ENCODE results near the gene SIRPB1.
"Not testable (repeated sequence)": the region's sequence is repeated elsewhere in the genome, so short reads cannot be mapped to it uniquely, and the experiment has no call there.

SIRPB1 gene

DNA sequence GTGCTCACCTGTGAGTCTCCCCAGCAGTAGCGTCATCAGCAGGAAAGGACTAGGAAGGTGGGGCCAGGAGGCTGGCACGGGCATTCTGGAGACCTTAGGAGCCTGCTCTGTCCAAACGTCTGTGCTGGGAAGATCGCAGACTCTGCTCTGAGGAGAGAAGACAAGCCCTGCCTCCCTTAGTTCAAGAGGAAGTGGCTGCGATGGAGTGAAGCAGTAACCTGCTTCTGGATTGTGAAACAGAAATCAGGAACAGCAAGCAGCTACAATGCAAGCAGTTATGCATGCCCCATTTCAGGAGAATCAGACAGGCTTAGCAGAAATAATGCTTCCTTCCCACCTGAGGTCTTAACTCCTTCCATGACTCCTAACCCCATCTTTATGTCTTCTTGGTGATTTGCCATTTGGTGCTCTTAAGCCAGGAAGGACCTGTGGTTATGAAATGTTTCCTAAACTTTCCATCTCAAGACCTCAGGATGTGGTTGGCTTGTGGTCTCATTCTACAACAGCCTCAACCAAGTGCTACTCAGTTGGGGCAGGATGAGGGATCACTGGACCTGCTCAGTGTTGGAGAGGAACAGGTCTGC is at the start of gene SIRPB1:
TSS of gene SIRPB1 (minus strand) at position 149 of the 584 bp plus-strand sequence. CDS start at position 84, 65 bp downstream.
- peak; percentile 30 for DNase-seq

- DNase-seq, result no peak
These were observed 49.5 kb upstream of the SIRPB1 start for GRCh38 chr20:1669304-1669703.

DNA sequence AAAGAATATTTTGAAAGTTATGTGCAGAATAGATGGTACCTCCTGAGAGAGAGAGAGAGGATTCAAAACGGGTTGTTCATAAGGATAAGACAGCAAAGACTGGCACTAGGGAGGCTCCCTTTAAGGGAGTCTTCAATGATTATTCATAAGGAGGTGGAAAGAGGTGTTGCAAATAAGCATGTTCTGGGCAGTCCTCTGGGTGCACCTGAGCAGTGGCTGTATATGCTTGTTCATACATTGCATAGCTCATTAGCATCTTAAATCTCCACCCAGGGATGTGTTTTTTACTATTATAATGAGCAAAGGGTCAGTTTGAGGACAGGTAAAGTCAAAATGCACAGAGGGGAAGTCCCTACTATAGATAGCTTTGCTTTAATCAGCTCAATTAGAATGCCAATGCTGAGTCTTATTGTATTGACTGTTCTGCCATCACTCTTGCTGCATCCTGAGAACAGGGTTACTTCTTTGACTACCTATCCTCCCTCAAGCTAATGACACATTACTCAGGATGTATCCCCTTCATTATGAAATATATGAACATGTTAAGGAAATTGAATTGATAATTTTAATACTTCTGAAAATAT is 47.8 kb upstream of the SIRPB1 start:
- no peak for DNase-seq

DNA sequence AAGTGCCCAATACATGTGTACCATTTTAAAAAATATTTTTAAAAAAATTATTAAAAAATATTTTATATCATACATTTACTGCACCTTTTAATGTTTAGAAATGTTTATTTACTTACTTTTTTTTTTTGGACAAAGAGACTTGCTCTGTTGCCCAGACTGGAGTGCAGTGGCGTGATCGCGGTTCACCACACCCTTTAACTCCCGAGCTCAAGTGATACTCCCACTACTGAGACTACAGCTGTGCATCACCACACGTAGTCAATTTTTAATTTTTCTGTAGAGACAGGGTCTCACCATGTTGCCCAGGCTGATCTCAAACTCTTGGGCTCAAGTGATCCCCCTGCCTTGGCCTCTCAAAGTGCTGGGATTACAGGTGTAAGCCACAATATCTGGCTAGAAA is 47.0 kb upstream of the SIRPB1 start:
- no peak for DNase-seq

- DNase-seq, result no peak
These were observed 45.5 kb upstream of the SIRPB1 start for GRCh38 chr20:1665345-1665744.

DNA sequence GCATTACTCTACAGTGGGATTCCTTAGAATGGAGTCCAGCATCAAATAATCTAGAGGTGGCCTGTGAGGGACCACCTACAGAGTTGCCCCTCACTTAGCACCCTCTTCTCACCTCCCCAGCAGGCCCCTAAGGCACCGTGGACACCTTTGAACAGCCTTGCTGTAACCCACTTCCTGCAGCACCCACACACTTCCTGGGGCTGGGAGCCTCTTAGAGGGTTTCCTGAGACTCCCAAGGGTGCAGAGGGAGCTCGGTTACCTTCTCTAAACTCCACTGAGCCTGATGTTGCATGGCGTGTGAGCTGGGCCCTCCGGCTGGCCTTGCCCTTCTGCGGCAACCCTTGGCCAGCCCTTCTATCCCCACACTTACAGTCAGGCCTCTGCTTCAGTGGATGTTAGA is 45.1 kb upstream of the SIRPB1 start:
- peak; percentile 68 for DNase-seq

DNA sequence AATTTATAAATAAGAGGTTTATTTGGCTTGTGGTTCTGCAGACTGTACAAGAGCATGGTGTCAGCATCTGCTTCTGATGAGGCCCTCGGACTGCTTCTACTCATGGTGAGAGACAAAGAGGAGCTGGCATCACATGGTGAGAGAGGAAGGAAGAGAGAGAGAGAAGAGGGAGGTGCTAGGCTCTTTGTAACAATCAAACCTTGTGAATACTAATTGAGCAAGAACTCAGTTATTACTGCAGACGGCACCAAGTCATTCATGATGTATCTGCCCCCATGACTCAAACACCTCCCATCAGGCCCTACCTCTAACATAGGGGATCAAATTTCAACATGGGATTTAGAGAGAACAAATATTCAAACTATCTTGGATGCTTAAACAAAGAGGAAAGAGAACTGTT is 44.1 kb upstream of the SIRPB1 start:
- peak; percentile 43 for DNase-seq

DNA sequence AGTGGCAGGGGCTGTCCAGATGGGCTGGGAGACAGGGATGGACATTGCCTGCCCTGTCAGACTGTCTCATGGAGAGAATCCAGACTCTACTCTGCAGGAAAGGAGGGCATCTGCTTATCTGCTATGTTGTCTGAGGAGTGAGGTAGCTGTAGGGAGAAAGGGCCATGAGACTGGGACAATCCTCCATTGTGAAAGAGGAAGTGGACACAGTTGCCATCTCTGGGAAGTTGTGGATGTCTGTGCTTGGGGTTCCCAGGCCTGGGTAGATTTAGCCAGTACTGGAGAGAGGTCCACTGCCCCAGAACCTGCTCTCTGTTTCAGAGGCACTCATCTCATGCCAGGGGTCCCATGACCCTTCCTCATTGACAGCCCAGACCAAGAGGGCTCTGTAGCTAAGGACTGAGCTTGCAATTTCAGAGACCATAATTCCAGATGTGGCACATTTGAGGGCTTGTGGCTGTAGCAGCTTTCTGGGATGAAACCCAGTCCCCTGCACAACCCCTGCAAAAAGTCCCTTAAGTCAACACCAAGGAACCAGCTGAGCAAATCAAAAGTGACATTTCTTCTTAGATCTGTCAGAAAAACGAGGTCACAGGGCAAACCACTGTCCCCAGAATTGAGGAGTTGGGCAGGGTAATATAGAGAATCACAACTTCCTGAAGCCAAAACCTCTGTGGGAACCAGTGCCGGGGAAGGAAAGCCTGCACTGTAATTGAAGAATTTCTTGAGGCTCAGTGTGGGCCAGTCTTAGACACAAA is 41.9 kb upstream of the SIRPB1 start:
- DNase-seq, result peak; percentile 40

- DNase-seq, result peak; percentile 65
These were observed 40.4 kb upstream of the SIRPB1 start for GRCh38 chr20:1660246-1660645.

GRCh38 chr20:1657556-1658334 is 37.9 kb upstream of the SIRPB1 start, which contains the start of gene SIRPG:
SIRPG (minus strand) TSS chr20:1657779; CDS start chr20:1657714, 65 bp downstream.
- peak; percentile 53 for DNase-seq

DNA sequence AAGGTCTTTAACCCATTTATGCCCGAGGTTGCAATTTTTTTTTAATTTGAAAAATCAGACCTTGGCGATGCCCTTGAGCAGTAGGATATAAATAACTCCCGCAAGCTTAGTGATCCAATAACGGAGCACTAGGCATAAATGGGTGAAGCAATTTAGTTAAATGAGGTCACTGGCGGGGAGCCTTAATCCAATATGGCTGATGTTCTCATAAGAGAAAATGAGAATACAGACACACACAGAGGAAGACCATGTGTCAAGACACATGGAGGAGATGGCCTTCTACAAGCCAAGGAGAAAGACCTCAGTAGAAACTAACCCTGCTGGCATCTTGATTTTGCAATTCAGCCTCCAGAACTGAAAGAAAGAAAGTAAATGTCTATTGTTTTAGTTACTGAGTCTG is 37.0 kb upstream of the SIRPB1 start:
- no peak for DNase-seq

DNA sequence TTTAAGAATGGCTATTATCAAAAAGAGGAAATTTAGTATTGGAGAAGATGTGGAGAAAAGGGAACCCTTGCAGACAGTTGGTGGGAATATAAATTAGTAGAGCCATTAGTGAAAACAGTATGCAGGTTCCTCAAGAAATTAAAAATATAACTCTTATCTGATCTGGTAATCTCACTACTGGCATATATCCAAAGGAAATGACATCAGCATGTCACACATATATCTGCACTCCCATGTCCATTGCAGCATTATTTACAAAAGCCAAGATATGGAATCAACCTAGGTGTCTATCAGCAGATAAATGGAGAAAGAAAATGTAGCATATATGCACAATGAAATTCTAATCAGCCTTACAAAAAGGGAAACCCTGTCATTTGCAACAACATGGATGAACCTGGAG is 35.2 kb upstream of the SIRPB1 start:
- DNase-seq, result peak; percentile 64

DNA sequence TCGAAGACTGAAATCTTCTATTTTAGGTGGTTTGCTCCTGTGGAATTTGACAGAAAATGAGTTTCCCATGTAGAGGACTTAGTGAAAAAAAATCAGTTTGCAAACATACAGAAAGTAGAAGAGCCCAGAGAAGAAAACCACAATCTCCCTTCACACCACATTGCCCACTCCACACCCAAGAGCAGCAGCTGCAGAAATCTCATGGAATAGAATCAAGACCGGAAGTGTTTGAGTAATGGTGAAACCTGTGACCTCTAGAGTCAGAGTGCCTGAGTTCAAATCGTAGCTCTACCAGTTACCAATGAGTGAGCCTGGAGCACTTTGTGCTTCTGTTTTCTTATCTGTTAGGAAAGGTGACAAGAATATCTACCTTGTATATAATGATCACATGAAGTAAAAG is 33.2 kb upstream of the SIRPB1 start:
- no peak for DNase-seq

DNA sequence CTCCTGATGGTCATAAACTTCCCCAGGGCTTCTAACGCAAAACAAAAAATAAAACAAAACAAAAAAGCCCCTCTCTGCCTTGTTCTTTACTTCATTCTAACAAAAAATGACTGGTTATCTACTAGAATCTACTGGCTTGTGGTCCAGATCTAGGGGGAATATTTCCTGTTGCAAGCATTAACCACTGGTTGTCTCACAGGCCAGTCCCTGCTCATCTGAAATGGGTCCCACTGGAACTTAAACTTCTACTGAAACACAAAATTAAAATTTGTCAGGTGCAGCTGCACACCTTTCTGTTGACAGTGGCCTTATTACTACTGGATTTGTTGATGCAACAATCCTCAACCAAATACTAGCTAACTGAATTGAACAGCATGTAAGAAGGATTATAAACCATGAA is 32.3 kb upstream of the SIRPB1 start:
- DNase-seq, result no peak

GRCh38 chr20:1651268-1652058 is 31.7 kb upstream of the SIRPB1 start:
- DNase-seq, result no peak

DNA sequence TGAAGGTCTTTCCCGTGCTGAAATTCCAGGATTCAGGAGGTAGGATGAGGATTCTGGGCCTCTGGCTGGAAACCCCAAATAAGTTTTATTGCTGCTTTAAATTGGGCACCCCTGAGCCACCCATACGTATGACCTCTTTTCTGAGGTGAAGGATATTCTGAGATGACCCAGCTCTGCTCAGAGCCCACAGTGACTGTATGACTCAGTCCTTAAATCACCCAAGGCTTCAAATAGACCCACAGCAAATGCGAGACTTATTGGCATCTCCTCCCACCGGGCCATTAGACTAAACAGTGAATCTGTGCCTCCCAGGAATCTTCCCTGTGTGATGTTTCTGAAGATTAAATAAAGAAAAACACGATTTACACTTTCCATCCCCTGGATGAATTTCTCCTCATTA is 28.3 kb upstream of the SIRPB1 start:
- no peak for DNase-seq

GRCh38 chr20:1646975-1647431 is 27.2 kb upstream of the SIRPB1 start:
- DNase-seq, result no peak

GRCh38 chr20:1644101-1644962 is 24.5 kb upstream of the SIRPB1 start:
- DNase-seq, result no peak

DNA sequence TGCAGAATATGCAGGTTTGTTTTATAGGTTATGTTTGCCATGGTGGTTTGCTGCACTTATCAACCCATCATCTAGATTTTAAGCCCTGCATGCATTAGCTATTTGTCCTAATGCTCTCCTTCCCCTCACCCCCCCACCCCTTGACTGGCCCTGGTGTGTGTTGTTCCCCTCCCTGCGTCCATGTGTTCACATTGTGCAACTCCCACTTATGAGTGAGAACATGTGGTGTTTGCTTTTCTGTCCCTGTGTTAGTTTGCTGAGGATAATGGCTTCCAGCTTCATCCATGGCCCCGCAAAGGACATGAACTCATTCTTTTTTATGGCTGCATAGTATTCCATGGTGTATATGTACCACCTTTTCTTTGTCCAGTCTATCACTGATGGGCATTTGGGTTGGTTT is 18.8 kb upstream of the SIRPB1 start:
- not testable (repeated sequence) for DNase-seq

- no peak for DNase-seq
These were observed 17.9 kb upstream of the SIRPB1 start for GRCh38 chr20:1637755-1638154.

DNA sequence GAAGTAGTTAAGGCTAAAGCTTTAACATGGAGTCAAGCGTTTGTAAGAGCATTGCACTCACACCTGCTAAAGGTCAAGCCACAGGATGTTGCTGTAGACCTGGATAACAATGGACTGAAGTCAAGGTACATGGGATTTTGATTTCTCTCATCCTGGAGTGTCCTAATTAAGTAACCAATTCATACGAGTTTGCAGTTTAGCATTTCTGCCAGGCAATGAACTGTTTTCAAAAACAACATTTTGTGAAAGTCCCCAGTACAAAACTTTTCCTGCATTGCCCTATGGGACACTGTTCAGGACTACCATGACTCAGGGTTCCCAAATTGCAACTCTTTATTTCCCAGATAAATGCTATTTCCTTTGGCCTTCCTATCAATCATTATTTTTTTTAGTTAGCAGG is 17.4 kb upstream of the SIRPB1 start:
- DNase-seq, result no peak

GRCh38 chr20:1636621-1637020 is 16.8 kb upstream of the SIRPB1 start:
- DNase-seq, result no peak
